CD4-positive, alpha-beta T cell treated with Interleukin-6 at 100 ng/mL for 8 hours (primary cell): ENCODE data around the gene GLUL.
A peak's percentile ranks its signal among the peaks of the same experiment; 100 is the strongest.

Source experiments
- DNase-seq: peaks from one replicate; pipeline ENCODE4 v3.0.0-alpha.2; 2020; ENCODE audit warnings: mixed read lengths, low spot score

The GLUL gene

DNA sequence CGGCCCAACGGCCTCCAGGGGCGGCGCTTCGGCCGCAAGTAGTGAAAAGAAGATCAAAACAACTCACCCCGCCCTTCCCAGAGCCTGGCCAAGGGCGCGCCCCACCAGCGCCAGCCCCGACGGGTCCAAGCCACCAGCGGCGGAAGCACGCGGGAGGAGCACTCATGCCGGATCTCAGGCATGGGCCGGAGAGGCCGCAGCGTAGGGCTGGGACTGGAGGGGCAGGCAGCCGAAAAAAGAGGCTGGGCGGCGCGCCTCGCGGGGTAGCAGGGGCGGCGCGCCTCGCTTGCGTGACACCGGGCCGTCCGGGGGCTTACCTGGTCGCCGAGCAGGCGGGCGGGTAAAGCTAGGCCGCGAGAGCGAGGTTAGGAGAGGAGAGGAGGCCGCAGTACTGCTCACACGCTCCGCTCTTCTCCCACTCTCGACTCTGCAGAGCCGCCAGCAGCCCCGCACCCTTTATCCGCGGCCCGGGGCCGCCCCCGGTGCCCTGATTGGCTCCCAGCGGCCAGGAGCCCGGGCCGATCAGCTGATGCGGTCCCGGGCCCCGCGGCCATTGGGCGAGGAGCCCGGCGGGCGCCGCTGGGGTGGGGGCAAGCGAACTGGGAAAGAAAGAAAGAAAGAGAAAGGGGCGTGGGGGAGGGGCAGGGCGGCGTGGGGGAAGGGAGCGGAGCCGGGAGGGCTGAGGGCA is at the start of gene GLUL:
Gene GLUL, minus strand, starts transcription at position 429 of the 688 bp plus-strand sequence. CDS start 3,053 bp downstream, outside the sequence.
- peak; percentile 70 for DNase-seq

DNA sequence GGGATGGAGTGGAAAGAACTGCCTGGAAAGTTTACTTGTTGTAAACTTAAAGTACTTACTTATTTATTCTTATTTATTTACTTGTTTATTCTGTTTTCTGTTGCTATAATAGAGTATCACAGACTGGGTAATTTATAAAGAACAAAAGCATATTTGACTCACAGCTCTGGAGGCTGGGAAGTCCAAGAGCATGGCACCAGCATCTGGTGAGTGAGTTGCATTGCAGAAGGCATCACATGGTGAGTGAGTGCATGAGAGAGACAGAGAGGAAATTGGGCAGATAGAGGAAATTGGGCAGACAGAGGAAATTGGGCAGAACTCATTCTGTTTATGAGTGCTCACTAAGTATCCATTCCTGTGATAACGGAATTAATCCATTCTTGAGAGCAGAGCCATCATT is 46.7 kb upstream of the GLUL start:
- DNase-seq: no peak

- DNase-seq: no peak
Observed at GRCh38 chr1:182433580-182433979, 42.0 kb upstream of the GLUL start.

DNA sequence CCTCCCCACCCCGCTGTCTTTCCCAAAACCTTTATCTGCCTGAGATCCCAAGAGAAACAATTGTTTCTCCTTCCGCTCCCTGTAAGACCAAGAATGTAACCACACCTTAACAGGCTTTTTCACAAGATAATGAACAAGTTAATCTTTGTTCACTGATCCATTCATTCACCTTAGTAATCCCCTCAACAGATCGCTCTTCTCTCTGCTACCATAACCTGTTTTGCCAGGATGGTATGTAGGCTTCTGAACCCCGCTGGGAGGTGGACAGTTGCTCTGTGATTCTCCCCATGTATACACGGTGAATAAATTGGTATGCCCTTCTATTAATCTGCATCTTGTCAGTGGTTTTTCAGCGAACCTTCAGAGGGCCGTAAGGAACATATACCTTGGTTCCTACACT is 39.7 kb upstream of the GLUL start:
- no peak for DNase-seq

- DNase-seq: peak; percentile 29
Observed at GRCh38 chr1:182430263-182431068, 38.9 kb upstream of the GLUL start.

DNA sequence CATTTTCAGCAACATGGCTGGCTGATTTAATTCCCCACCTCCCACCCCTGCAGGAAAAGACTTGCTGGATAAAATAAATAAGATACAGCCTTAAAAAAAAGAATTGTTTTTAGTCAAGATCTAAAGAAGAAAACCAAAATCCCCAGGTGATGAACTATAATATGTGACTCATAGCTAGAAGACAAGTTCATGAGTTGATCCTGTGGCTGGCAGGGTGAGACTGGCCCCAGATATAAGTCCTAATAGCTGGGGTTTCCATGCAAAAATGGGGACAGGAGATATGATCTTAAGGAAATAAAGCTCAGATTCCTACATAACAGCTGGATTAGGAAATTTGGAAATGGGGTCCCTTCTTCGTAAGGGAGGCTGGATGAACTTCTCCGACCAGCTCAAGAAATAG is 36.5 kb upstream of the GLUL start:
- DNase-seq: no peak

DNA sequence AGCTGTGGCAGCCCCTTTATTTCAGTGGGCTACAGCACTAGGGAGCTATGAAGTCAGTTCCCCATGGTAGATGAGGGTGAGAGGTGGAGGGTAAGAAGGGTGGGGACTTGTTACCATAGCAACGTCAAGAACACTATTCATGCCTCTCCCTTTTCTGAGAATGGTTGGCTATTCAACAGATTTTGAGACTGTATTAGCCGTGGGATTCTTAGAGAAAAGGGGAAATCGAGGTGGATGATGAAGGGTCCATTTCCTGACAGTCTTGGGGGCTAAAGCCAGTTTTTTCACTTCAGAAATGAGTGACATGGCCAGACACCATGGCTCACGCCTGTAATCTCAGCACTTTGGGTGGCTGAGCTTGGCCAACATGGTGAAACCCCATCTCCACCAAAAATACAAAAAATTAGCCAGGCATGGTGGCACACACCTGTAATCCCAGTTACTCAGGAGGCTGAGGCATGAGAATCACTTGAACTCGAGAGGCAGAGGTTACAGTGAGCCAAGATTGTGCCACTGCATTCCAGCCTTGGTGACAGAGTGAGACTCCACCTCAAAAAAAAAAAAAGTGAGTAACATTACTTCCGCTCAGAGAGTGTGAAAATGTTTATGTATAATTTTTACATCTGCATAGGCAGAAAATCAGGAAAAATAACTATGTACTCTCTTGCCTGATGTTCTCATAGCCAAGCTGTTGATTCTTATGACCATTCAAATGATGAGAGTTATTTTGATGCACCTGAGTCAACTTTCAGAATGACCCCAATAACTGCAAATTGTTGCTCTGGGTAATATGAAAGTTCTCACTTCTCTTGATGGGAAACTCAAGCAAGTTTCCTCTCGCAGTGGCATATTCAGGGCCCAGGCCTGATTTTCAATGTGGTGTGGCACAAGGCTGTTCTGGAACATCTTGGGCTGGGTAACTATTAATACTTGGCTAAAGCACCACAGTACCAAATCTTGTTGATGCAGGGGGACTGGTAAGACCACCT is 35.1 kb upstream of the GLUL start:
- DNase-seq: no peak

GRCh38 chr1:182415789-182416188 is 24.2 kb upstream of the GLUL start:
- DNase-seq: no peak

DNA sequence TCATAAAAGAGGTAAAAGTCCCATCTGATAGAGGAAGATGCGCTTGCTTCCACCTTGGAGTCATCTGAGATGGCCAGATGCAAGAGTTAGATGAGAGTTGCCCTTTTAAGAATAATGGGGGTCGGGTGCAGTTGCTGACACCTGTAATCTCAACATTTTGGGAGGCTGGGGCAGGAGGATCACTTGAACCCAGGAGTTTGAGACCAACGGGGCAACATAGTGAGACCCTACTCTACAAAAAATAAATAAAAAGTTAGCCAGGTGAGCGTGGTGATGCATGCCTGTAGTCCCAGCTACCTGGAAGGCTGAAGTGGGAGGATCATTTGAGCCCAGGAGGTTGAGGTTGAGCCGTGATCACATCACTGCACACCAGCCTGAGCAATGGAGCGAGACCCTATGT is 22.4 kb upstream of the GLUL start:
- DNase-seq: no peak

GRCh38 chr1:182413486-182413885 is 21.9 kb upstream of the GLUL start:
- DNase-seq: no peak

- DNase-seq: no peak
Observed at GRCh38 chr1:182410620-182411273, 19.2 kb upstream of the GLUL start.

- no peak for DNase-seq
Observed at GRCh38 chr1:182410138-182410537, 18.5 kb upstream of the GLUL start.

- DNase-seq: no peak
Observed at GRCh38 chr1:182408435-182409075, 17.0 kb upstream of the GLUL start.

DNA sequence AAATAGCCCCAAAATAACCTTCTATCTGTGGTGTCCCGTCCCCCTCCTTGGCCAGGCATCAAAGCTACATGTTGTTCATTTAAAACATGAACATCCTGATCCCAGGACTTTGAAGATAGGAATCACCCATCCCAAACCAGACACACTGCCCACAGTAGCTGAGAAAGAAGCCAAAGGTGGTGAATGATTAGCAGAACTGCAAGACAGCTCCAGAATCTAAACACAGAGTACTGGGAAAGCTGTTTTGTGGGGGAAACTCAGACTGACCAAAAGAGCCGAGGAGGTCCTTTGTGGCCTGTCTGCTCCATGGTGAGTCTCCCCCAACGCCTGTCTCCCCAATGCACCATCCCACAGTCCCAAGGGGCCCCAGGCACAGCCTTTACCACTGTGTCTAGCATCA is 16.1 kb upstream of the GLUL start:
- DNase-seq: no peak

GRCh38 chr1:182406012-182406411 is 14.4 kb upstream of the GLUL start:
- DNase-seq: no peak

DNA sequence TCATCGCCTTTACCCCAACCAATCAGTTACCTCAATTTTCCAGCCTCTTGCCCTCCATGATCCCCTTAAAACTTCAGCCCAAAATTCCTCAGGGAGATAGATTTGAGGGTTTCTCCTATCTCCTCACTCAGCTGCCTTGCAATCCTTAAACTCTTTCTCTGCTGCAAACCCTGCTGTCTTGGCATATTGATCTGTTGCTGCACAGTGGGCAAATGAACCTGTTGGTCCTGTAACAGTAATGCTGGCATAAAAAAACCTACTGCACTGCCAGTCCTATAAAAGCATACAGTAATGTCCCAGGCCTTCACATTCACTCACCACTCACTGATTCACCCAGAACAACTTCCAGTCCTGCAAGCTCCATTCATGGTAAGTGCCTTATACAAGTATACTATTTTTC is 14.0 kb upstream of the GLUL start:
- no peak for DNase-seq

DNA sequence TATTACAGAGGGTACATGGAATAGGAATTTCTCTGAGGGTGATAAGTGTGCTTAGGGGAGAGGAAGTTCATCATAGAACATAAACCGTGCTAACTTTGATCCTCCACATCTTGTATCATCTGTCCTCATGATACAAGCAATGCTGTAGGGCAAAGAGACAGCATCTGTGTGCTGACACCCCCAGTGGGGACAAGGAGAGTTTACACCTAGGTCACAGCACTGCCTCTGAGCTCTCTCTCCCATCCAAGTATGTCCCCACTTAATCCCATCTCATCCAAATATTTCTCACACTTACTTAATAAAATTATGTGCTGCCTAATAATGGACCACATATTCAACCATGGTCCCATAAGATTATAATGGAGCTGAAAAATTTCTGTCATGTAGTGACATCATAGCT is 13.2 kb upstream of the GLUL start:
- DNase-seq: no peak

DNA sequence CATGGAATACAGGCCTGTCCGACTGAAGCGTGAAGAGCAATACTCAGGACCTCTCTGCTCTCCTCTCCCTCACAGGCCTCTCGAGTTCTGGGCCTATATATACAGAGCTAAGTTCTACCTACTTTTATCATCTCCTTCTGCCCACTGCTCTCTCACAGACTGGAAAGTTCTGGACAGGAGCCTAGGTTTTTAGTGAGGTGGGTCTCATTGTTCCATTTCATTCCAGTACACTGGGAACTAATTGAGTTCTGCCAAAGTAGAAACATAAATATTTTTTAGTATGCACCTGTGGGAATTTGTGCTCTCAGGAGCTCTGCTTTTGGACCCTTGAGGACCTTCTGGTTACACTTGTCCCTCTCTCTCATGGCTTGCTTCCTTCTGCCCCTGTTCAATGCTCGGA is 9.0 kb upstream of the GLUL start, which contains the start of gene TEDDM1:
Gene TEDDM1, minus strand, starts transcription at position 101 of the 400 bp plus-strand sequence. CDS start 182 bp downstream, outside the sequence.
- no peak for DNase-seq

- DNase-seq: no peak
Observed at GRCh38 chr1:182397653-182398393, 6.2 kb upstream of the GLUL start.

DNA sequence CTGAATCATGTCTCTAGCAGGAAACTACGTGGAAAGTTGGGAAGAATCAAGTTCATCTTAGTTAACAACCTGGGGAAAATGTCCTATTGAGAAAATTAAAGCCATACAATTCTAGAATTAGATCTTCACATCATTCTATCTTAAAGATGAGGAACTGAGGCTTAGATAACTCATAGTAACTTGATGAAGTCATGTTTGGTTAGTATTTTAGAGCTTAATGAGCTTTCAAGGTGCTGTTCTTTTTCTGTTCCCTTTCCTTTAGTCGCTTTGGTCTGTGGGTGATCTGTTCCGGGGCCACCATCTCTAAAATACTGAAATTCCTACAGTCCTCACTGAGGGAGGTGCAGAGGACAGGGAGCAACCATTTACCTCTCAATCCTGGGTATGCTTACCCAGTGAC is 4.3 kb upstream of the GLUL start:
- DNase-seq: no peak
